ENCODE data around the gene RASL12.

Gene RASL12

DNA sequence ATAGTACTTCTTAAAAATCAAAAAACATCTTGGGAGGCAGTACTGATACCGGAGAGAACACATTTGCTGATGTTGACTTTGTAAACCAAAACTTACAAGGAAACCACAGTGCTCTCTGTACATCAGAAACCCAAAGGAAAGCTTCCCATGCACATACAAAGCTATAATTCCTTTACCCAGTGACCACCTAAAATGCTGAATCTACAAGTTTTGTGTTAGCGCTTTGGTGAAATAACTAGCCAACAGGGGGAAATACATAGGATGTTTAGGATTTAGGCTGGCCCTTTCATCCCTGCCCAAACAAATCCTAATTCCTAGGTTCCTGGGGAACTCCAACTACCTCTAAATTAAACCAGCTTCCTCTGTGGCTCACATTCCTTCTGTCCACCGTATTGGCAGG, 62.8 kb downstream of the RASL12 start:
- DNase-seq: no peak
- H3K9me3 ChIP-seq (ENCODE audit: control insufficient read depth, low read length): no peaks in the 10 kb centered on the region
- no peaks in the 10 kb centered on the region for H3K4me1 ChIP-seq (ENCODE audit: control insufficient read depth, insufficient read depth, low read length, poor library complexity, severe bottlenecking)
- H3K27ac ChIP-seq (ENCODE audit: insufficient read depth, low read length, poor library complexity, severe bottlenecking): no peak overlapping the region
- H3K4me3 ChIP-seq (ENCODE audit: insufficient read depth, low read depth, low read length, poor library complexity, severe bottlenecking): no peak overlapping the region
- H3K36me3 ChIP-seq (ENCODE audit: control insufficient read depth, insufficient read depth, low read length): peaks cover 5% of the 10 kb centered on the region
- H3K27me3 ChIP-seq (replicated peaks; ENCODE audit: control insufficient read depth, insufficient read depth, low read length, poor library complexity, severe bottlenecking): no peaks in the 10 kb centered on the region

Measured in effector memory CD4-positive, alpha-beta T cell (primary cell).